Stimulated activated CD8-positive, alpha-beta memory T cell treated with anti-CD3 and anti-CD28 coated beads, Interleukin-4, amount 100 ng/mL, for 1 hour (primary cell): Measurements from ENCODE around the gene CFAP99.

ENCODE experiments used
- DNase-seq, 2 donors: peaks; one replicate each; pipeline ENCODE4 v3.0.0-alpha.2; 2020; ENCODE audit warnings: low read depth in 2 of 2, low spot score in 1 of 2

CFAP99 gene

DNA sequence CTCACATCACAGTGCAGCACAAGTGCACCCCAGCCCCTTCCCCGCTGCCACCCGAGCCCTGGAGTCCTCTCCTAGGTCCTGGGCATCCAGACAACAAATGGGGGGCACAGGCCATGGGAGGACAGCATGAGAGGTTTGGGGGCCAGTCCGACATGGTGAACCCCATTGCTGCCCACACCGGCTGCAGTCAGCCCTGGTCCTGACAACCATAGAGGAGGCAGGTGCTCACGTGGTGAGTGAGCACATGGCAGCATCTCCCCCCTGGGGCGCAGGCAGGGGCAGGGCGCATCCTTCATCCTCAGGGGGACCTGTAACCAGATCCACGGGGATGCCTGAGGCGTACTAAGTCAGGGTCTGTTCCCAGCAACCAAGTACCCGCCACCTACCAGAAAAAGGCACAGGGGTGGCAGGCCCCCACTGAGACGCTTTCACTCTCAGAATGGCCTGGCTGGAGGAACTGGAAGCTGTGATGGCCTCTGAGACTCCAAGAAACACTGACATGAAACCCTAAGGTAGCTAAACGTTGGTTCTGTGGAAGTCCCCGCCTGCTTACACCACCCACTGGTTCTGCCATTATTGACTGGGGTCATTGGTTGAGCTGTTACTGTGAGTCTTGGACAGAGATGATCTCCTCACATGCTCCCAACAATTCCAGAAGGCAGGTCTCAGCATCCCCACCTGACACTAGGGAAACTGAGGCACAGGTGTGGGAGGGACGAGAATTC is 6.8 kb upstream of the CFAP99 start:
- DNase-seq, result no peak

- DNase-seq, result peak in 1 of 2 donors; percentile 41
Measured at GRCh38 chr4:2412534-2412884, 6.2 kb upstream of the CFAP99 start.

- DNase-seq, result peak; percentile 61 to 79
Measured at GRCh38 chr4:2412885-2413716, 5.7 kb upstream of the CFAP99 start.

DNA sequence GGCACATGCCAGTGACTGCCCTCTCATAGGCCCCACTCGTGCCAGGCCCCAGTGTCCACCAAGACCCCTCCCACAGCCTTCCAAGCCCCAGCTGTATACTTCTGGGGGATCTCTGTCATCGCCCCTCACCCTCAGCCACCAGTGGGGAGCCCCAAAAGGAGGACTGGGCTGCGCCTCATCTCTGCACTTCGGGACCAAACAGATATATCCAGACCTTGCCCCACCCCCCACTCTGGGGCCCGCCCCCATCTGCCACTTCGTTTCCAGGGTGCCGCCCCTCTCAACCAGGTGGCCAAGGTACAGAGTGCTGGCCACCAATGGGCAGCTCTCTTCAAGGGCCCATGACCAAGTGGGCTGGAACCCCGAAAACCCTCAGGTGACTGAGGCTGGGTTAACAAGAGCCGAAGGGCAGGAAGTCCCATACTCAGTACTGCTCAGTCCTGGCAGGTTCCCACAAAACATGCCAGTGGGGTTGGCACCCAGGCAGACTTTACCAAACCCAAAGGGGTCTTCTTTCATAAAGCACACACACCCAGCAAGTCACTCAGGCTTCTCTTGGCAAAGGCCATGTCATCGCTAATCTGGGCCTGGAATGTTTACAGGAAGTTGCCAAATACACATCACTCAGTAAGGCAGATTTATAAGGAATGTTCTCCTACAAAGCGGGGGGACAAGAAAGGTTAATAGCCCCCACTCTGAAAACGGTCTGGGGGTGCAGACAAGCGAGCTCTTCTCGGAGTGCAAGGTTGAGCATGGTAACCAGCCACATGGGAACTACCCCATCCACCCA is 4.7 kb upstream of the CFAP99 start:
- DNase-seq, result no peak

GRCh38 chr4:2415213-2415612 is 3.5 kb upstream of the CFAP99 start:
- no peak for DNase-seq

- DNase-seq, result no peak
Measured at GRCh38 chr4:2415881-2416563, 2.7 kb upstream of the CFAP99 start.

DNA sequence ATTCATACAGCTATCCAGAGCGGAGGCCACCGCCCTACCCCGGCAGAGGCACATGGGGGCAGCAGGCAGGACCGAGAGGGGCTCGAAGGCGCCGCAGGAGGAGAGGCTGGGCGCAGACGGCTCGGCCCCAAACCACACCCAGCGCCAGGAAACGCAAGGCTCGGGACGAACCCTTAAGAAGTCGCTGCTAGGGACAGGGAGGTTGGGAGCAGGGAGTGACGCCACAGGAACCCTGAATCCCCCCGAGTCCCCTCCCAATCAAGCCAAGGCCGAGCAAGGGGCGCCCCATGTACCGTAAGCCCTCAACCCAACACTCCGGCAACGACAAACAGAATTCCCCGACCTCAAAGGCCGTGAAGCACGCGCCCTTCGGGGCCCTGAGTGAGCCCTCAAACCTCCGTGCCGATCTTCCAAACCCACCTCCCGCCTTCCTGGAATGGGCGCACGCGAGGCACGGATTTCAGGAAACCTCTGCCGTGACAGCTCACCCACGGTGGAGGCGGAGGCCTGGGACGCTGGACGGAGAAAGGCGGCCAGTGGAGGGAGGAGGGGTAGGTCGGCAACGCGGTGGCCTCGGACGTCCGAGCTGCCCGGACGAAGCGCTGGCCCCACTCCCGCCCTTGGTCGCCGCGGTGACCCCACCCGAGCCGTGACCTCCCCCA is 2.1 kb upstream of the CFAP99 start:
- no peak for DNase-seq

DNA sequence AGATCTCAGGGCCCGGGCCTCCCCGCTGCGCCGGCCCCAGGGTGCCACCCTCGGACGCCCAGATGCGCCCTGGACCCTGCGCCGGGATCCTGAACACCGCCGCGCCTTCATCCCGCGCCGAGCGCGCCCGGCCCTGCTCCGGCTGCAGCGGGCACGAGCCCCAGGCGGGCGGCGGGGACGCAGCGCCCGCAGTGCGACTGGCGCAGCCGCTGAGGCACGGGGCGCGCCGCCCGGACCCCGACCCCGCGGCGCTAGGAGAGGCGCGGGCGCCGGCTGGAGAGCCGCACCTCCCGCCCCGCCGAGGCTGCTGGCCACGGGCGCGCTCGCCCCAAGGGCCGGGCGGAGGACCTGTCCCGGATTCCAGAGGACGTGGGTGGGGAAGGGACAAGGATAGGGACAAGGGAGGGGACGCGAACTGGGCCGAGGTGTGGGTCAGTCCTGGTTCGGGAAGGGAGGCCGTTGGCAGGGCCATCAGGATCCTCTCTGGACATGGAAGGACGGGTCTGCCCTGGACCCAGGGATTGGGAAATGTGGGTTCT is 1.5 kb upstream of the CFAP99 start:
- no peak for DNase-seq

GRCh38 chr4:2417765-2418649 is 748 bp upstream of the CFAP99 start, which contains the start of gene ZFYVE28:
ZFYVE28 (minus strand) TSS chr4:2418645; CDS start chr4:2418323, 322 bp downstream.
- no peak for DNase-seq

- DNase-seq, result no peak
Measured at GRCh38 chr4:2419814-2420213, 1.1 kb downstream of the CFAP99 start.

GRCh38 chr4:2421928-2422327 is 3.2 kb downstream of the CFAP99 start:
- DNase-seq, result no peak

DNA sequence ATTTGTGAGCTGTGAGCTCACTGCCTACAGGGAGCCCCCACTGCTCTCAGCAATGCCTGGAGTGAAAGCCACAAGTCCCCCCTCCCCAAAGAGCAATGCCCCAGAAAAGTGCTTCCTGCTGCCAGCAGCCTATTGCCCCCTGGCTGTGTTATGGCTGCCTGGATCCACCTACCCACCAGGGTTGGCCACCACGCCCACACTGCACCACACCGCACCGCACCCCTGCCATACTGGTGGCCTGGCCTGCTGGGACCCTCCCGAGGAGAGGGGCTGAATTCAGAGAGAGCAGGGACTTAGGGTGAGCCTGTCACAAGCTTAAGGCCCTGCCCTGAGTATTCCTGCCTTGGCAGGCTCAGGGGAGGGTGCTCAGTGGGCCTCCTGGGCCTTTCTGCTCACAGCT is 4.3 kb downstream of the CFAP99 start:
- no peak for DNase-seq

DNA sequence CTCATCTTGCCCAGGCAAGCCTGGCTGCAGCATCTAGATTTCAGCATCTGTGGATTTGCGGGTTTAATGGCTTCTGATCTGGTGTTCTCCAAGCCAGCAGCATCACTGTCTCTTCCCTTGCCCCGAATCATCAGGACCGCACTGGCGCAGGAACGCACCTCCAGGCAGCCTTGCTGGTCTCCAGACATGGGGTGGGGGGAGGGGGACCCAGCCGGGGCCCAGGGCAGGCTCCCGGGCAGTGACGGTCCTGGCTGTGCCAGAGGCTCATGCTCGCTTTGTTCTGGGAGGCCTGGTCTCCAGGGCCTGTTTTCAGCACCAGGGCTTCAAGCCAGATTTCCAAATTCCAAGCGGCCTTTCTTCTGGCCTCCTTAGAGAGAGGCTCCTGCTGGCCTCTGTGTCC is 4.9 kb downstream of the CFAP99 start:
- DNase-seq, result no peak

DNA sequence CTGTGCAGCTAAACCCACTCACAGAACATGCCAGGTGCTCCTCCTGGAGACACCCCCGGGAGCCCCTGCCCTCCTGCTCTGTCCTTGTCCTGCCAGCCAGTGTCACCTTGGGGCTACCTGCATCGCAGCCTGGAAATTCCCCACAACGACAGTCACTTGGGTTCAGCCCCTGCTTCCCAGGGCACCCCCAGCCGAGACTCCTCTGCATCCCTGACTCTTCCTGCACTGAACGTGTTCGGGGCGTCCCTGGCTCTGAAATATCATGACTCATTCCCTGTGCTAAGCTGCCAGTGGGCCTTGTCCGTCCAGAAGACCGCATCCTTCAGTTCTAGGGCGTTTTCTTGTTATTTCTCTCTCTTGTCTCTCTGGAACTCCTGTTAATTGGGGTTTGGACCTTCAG is 5.8 kb downstream of the CFAP99 start:
- DNase-seq, result no peak

DNA sequence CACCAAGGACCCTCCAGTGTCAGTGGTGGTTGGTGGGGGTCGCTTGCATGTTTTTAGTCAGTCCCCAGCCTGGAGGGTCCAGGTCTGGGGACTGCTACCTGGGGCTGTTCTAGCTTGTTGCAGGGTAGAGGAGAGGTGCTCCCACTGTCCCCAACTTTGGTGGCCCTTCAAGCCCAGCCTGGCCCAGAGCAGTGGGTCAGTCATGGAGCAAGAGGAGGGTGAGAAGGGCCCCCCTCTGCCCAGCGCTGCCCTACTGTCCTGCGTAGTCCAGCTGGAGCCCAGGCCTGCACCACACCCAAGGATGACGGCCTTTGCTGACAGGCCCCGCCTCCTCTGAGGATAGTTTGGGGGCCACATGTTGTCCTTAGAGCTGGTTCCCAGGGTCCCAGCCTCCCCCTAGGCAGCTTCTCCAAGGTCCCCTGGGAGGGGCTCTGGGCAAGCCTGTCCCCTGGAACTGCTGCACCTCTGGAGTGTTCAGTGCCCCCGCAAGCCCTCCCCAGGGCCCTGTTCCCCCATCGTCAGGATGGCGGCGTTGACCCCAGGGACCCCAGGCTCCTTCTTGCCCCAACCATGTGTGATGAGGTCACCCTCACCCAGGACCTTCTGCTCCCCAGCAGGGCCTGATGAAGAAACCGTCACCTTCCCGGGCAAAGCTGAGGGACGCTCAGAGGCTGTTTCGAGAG is 6.8 kb downstream of the CFAP99 start:
- no peak for DNase-seq

- DNase-seq, result no peak
Measured at GRCh38 chr4:2426069-2426397, 7.3 kb downstream of the CFAP99 start.

GRCh38 chr4:2426711-2427275 is 8.0 kb downstream of the CFAP99 start:
- DNase-seq, result no peak
